Suprapubic skin (tissue), 3 donors: Measurements from ENCODE around the gene PILRB.
"Not testable (repeated sequence)": the region's sequence is repeated elsewhere in the genome, so short reads cannot be mapped to it uniquely, and the experiment has no call there.

ENCODE experiments used
- CTCF ChIP-seq, 2 donors: fragments of 200-600 bp in 1 of 2; fragments of 450-650 bp in 1 of 2; sonication (generic) in 1 of 2; IDR thresholded peaks; one replicate each; pipeline ENCODE4 v1.5.1; 2016 to 2019; ENCODE audit warnings: antibody characterized with exemption in 2 of 2, mild to moderate bottlenecking in 1 of 2, moderate library complexity in 1 of 2
- EP300 ChIP-seq: sonication (generic); formaldehyde crosslinking; IDR thresholded peaks from one replicate; pipeline ENCODE4 v1.6.1; 2017; ENCODE audit warnings: antibody characterized with exemption
- POLR2A ChIP-seq, 2 donors: fragments of 450-650 bp; IDR thresholded peaks; one replicate each; pipeline ENCODE4 v1.6.1; 2017; ENCODE audit warnings: antibody characterized with exemption in 2 of 2, mild to moderate bottlenecking in 2 of 2, moderate library complexity in 2 of 2

DNA sequence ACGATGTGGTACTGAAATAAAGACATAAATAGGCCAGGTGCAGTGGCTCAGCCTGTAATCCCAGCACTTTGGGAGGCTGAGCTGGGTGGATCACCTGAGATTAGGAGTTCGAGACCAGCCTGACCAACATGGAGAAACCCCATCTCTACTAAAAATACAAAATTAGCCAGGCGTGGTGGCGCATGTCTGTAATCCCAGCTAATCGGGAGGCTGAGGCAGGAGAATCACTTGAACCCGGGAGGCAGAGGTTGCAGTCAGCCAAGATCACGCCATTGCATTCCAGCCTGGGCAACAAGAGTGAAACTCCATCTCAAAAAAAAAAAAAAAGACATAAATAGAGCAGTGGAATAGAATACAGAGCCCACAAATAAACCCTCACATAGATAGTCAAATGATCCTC lies 5.9 kb downstream of the PILRB start:
- not testable (repeated sequence) for TF ChIP-seq EP300; CTCF (IDR thresholded peaks at IDR 0.05); POLR2A (IDR thresholded peaks at IDR 0.05)
